Measurements from ENCODE around the gene SASH1. TPM values are rescaled to one million over a fixed set of nuclear protein-coding genes. Genes with fewer than 3 reads are reported as not detected.

Gene SASH1
- total and polyA plus RNA-seq, 7 experiments from 2014 or later: 0.24 to 7.8 (median 1.4) TPM; not detected in 2

GRCh38 chr6:148303616-148304015 lies 39.0 kb upstream of the SASH1 start:
- H3K27ac Mint-ChIP-seq: no peak overlapping the region
- DNase-seq: no peak
- ATAC-seq: no peak
- Histone ChIP-seq H3K9me3 (ENCODE audit: control insufficient read depth in 2 of 3, low read length in 3 of 3) (no peaks in the 10 kb centered on the region), H3K36me3 (ENCODE audit: control insufficient read depth in 2 of 3, insufficient read depth in 3 of 3, low read length in 3 of 3) (no peaks in the 10 kb centered on the region), H3K4me1 (ENCODE audit: control insufficient read depth in 2 of 2, insufficient read depth in 2 of 2, low read length in 2 of 2) (no peaks in the 10 kb centered on the region), H3K4me3 (ENCODE audit: low read length) (no peak overlapping the region), H3K27me3 (ENCODE audit: control insufficient read depth in 2 of 2, insufficient read depth in 2 of 2, low read length in 2 of 2) (no peaks in the 10 kb centered on the region), H3K27ac (ENCODE audit: low read depth, low read length) (no peak overlapping the region)
- no peaks in the 10 kb centered on the region for H3K36me3 Mint-ChIP-seq
- H3K27me3 Mint-ChIP-seq: peaks cover 0 to 8% (median 0%) of the 10 kb centered on the region in 5 donors
- CTCF ChIA-PET: no interaction called here
- POLR2A ChIA-PET: no interaction called here
- H3K9me3 Mint-ChIP-seq: no peaks in the 10 kb centered on the region
- intact Hi-C loops (cut with micrococcal nuclease): no loop called here
- H3K4me1 Mint-ChIP-seq: peaks cover 0 to 2% (median 0%) of the 10 kb centered on the region in 7 donors
- no peak overlapping the region for H3K4me3 Mint-ChIP-seq

DNA sequence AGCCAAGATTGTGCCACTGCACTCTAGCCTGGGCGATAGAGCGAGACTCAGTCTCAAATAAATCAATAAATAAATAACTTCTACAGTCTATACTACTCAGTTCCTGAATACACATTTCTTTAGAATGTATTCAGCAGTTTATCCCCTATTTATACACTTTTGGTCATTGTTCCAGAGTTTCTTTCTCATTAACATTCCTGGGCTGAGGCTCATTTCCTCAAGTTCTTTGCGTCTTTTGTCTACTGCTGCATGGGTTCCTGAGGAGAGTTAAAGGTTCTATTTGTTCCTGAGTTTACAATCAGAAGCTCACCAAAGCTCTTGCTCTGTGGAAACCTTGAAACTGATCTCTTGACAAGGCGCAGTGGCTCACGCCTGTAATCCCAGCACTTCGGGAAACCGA lies 37.7 kb upstream of the SASH1 start:
- ATAC-seq: no peak
- CTCF ChIA-PET: no interaction called here

DNA sequence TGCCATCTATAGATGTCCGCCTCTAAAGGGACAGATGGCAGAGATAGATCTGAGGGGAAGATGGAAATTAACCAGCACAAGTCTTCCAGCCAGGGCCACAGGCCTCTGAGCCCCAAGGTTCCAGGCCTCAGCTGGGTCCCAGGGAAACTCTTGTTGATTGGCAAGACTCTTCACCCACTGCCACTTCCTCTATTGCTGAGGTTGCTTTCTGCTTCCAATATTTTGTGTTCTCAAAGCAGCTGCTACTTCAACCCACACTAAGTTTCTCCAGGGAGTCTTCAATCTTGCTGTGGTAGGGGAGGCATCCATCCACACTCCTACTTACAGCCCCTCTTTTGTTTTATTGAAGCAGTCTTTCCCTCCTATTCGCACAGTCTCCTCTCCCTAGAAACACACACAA lies 36.4 kb upstream of the SASH1 start:
- Mint-ChIP-seq H3K4me3 (no peak overlapping the region), H3K4me1 (peaks cover 0 to 2% (median 0%) of the 10 kb centered on the region in 7 donors), H3K36me3 (no peaks in the 10 kb centered on the region), H3K27me3 (peaks cover 0 to 11% (median 7%) of the 10 kb centered on the region in 5 donors), H3K9me3 (no peaks in the 10 kb centered on the region), H3K27ac (no peak overlapping the region)
- Histone ChIP-seq H3K4me1 (ENCODE audit: control insufficient read depth in 2 of 2, insufficient read depth in 2 of 2, low read length in 2 of 2) (no peaks in the 10 kb centered on the region), H3K4me3 (ENCODE audit: low read length) (no peak overlapping the region), H3K9me3 (ENCODE audit: control insufficient read depth in 2 of 3, low read length in 3 of 3) (no peaks in the 10 kb centered on the region), H3K36me3 (ENCODE audit: control insufficient read depth in 2 of 3, insufficient read depth in 3 of 3, low read length in 3 of 3) (no peaks in the 10 kb centered on the region), H3K27ac (ENCODE audit: low read depth, low read length) (no peak overlapping the region), H3K27me3 (ENCODE audit: control insufficient read depth in 2 of 2, insufficient read depth in 2 of 2, low read length in 2 of 2) (no peaks in the 10 kb centered on the region)
- intact Hi-C loops (cut with micrococcal nuclease): no loop called here
- CTCF ChIA-PET: no interaction called here
- no peak for DNase-seq
- ATAC-seq: no peak
- POLR2A ChIA-PET: no interaction called here

More for the DNA sequence above, 37.7 kb upstream of the SASH1 start:
- no peak for DNase-seq
- POLR2A ChIA-PET: no interaction called here
- Histone ChIP-seq H3K36me3 (ENCODE audit: control insufficient read depth in 2 of 3, insufficient read depth in 3 of 3, low read length in 3 of 3) (no peaks in the 10 kb centered on the region), H3K4me3 (ENCODE audit: low read length) (no peak overlapping the region), H3K27me3 (ENCODE audit: control insufficient read depth in 2 of 2, insufficient read depth in 2 of 2, low read length in 2 of 2) (no peaks in the 10 kb centered on the region), H3K4me1 (ENCODE audit: control insufficient read depth in 2 of 2, insufficient read depth in 2 of 2, low read length in 2 of 2) (no peaks in the 10 kb centered on the region), H3K9me3 (ENCODE audit: control insufficient read depth in 2 of 3, low read length in 3 of 3) (no peaks in the 10 kb centered on the region), H3K27ac (ENCODE audit: low read depth, low read length) (no peak overlapping the region)
- intact Hi-C loops (cut with micrococcal nuclease): no loop called here
- H3K27ac Mint-ChIP-seq: no peak overlapping the region
- peaks cover 0 to 11% (median 7%) of the 10 kb centered on the region in 5 donors for H3K27me3 Mint-ChIP-seq
- no peaks in the 10 kb centered on the region for H3K9me3 Mint-ChIP-seq
- H3K4me1 Mint-ChIP-seq: peaks cover 0 to 2% (median 0%) of the 10 kb centered on the region in 7 donors
- H3K4me3 Mint-ChIP-seq: no peak overlapping the region
- H3K36me3 Mint-ChIP-seq: no peaks in the 10 kb centered on the region

DNA sequence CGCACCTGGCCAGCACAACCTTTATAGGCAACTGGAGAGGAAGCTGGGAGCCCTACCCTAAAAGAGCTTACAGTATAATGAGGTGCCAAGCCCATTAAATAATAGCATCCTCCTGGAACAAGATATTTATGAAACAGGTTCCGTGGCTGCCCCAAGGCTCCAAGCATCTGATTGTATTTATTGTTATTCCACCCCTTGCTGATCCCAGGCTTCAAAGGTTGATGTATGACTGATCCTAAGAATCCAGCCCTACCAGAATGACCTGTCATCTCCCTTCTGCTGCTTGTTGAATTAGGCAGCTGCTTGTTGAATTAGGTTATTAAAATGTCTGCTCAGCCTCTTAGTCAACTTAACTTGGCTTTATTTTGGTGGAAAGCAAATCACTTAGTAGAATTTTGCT lies 35.2 kb upstream of the SASH1 start:
- no peak overlapping the region for H3K4me3 Mint-ChIP-seq
- Histone ChIP-seq H3K27me3 (ENCODE audit: control insufficient read depth in 2 of 2, insufficient read depth in 2 of 2, low read length in 2 of 2) (no peaks in the 10 kb centered on the region), H3K4me1 (ENCODE audit: control insufficient read depth in 2 of 2, insufficient read depth in 2 of 2, low read length in 2 of 2) (no peaks in the 10 kb centered on the region), H3K9me3 (ENCODE audit: control insufficient read depth in 2 of 3, low read length in 3 of 3) (no peaks in the 10 kb centered on the region), H3K36me3 (ENCODE audit: control insufficient read depth in 2 of 3, insufficient read depth in 3 of 3, low read length in 3 of 3) (no peaks in the 10 kb centered on the region), H3K4me3 (ENCODE audit: low read length) (no peak overlapping the region), H3K27ac (ENCODE audit: low read depth, low read length) (no peak overlapping the region)
- ATAC-seq (no peak), DNase-seq (no peak)
- H3K9me3 Mint-ChIP-seq: no peaks in the 10 kb centered on the region
- H3K4me1 Mint-ChIP-seq: peaks cover 0 to 2% (median 0%) of the 10 kb centered on the region in 7 donors
- intact Hi-C loops (cut with micrococcal nuclease): no loop called here
- POLR2A ChIA-PET: no interaction called here
- peaks cover 0 to 8% (median 6%) of the 10 kb centered on the region in 5 donors for H3K27me3 Mint-ChIP-seq
- CTCF ChIA-PET: no interaction called here
- no peak overlapping the region for H3K27ac Mint-ChIP-seq
- H3K36me3 Mint-ChIP-seq: no peaks in the 10 kb centered on the region

- H3K27ac Mint-ChIP-seq: no peak overlapping the region
- no peak overlapping the region for H3K4me3 ChIP-seq (ENCODE audit: low read length)
- H3K36me3 Mint-ChIP-seq: no peaks in the 10 kb centered on the region
- DNase-seq: no peak
- no peaks in the 10 kb centered on the region for H3K4me1 ChIP-seq (ENCODE audit: control insufficient read depth in 2 of 2, insufficient read depth in 2 of 2, low read length in 2 of 2)
- ATAC-seq: no peak
- H3K27me3 ChIP-seq (ENCODE audit: control insufficient read depth in 2 of 2, insufficient read depth in 2 of 2, low read length in 2 of 2): no peaks in the 10 kb centered on the region
- intact Hi-C loops (cut with micrococcal nuclease): no loop called here
- H3K9me3 ChIP-seq (ENCODE audit: control insufficient read depth in 2 of 3, low read length in 3 of 3): no peaks in the 10 kb centered on the region
- POLR2A ChIA-PET: no interaction called here
- CTCF ChIA-PET: no interaction called here
- peaks cover 0 to 7% (median 5%) of the 10 kb centered on the region in 5 donors for H3K27me3 Mint-ChIP-seq
- no peaks in the 10 kb centered on the region for H3K9me3 Mint-ChIP-seq
- no peak overlapping the region for H3K4me3 Mint-ChIP-seq
- no peaks in the 10 kb centered on the region for H3K36me3 ChIP-seq (ENCODE audit: control insufficient read depth in 2 of 3, insufficient read depth in 3 of 3, low read length in 3 of 3)
- peaks cover 0 to 2% (median 0%) of the 10 kb centered on the region in 7 donors for H3K4me1 Mint-ChIP-seq
- no peak overlapping the region for H3K27ac ChIP-seq (ENCODE audit: low read depth, low read length)
Measured at GRCh38 chr6:148309301-148309700, 33.3 kb upstream of the SASH1 start.

- H3K27me3 Mint-ChIP-seq: peaks cover 5 to 12% (median 7%) of the 10 kb centered on the region in 5 donors
- no peak overlapping the region for H3K4me3 Mint-ChIP-seq
- ChIA-PET POLR2A (no interaction called here), CTCF (no interaction called here)
- no peaks in the 10 kb centered on the region for H3K36me3 ChIP-seq (ENCODE audit: control insufficient read depth in 2 of 3, insufficient read depth in 3 of 3, low read length in 3 of 3)
- no peaks in the 10 kb centered on the region for H3K36me3 Mint-ChIP-seq
- H3K9me3 ChIP-seq (ENCODE audit: control insufficient read depth in 2 of 3, low read length in 3 of 3): no peaks in the 10 kb centered on the region
- DNase-seq: no peak
- no peaks in the 10 kb centered on the region for H3K9me3 Mint-ChIP-seq
- no peaks in the 10 kb centered on the region for H3K27me3 ChIP-seq (ENCODE audit: control insufficient read depth in 2 of 2, insufficient read depth in 2 of 2, low read length in 2 of 2)
- H3K4me1 Mint-ChIP-seq: no peaks in the 10 kb centered on the region
- no peak for ATAC-seq
- no peaks in the 10 kb centered on the region for H3K4me1 ChIP-seq (ENCODE audit: control insufficient read depth in 2 of 2, insufficient read depth in 2 of 2, low read length in 2 of 2)
- intact Hi-C loops (cut with micrococcal nuclease): no loop called here
- H3K27ac ChIP-seq (ENCODE audit: low read depth, low read length): no peak overlapping the region
- no peak overlapping the region for H3K4me3 ChIP-seq (ENCODE audit: low read length)
- H3K27ac Mint-ChIP-seq: no peak overlapping the region
Measured at GRCh38 chr6:148311966-148312669, 30.5 kb upstream of the SASH1 start.

DNA sequence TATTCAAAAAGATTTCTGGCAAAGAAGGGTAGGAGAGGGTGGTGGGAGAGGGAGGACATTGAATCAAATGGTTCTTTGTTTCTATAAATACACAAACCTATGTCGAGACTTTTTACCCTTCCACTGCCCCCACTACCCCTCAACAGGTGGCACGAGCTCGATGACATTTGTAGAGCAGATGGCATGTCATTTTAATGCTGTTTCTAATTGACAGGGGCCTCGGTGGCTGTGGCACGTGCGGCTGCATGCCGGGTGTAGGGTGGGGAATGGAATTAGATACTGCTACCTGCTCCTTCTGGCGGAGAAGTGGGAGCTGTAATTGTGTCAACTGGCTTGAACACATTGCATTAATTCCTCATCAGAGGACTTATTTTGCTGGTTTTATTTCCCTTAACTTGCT lies 29.1 kb upstream of the SASH1 start:
- Mint-ChIP-seq H3K27ac (no peak overlapping the region), H3K4me3 (no peak overlapping the region), H3K27me3 (peaks cover 0 to 12% (median 7%) of the 10 kb centered on the region in 5 donors), H3K36me3 (no peaks in the 10 kb centered on the region), H3K9me3 (no peaks in the 10 kb centered on the region), H3K4me1 (no peaks in the 10 kb centered on the region)
- ATAC-seq: no peak
- ChIA-PET POLR2A (no interaction called here), CTCF (no interaction called here)
- no peak for DNase-seq
- H3K27me3 ChIP-seq (ENCODE audit: control insufficient read depth in 2 of 2, insufficient read depth in 2 of 2, low read length in 2 of 2): no peaks in the 10 kb centered on the region
- H3K9me3 ChIP-seq (ENCODE audit: control insufficient read depth in 2 of 3, low read length in 3 of 3): no peaks in the 10 kb centered on the region
- H3K36me3 ChIP-seq (ENCODE audit: control insufficient read depth in 2 of 3, insufficient read depth in 3 of 3, low read length in 3 of 3): no peaks in the 10 kb centered on the region
- H3K4me1 ChIP-seq (ENCODE audit: control insufficient read depth in 2 of 2, insufficient read depth in 2 of 2, low read length in 2 of 2): no peaks in the 10 kb centered on the region
- H3K4me3 ChIP-seq (ENCODE audit: low read length): no peak overlapping the region
- intact Hi-C loops (cut with micrococcal nuclease): no loop called here
- H3K27ac ChIP-seq (ENCODE audit: low read depth, low read length): no peak overlapping the region
